Breast epithelium (tissue), 4 donors: ENCODE results near the gene ZHX3. TPM values are rescaled to one million over a fixed set of nuclear protein-coding genes. Genes with fewer than 3 reads are reported as not detected.
A peak's percentile ranks its signal among the peaks of the same experiment; 100 is the strongest.

ENCODE experiments used
- DNase-seq, 2 donors: peaks; one replicate each; pipeline ENCODE4 v3.0.0-alpha.2; 2019; ENCODE audit warnings: low spot score in 2 of 2
- H3K27ac ChIP-seq, 2 donors: fragments of 200-600 bp; sonication (generic) in 1 of 2; one replicate each; pipeline ENCODE4 v1.5.1; 2016 to 2019; ENCODE audit warnings: mild to moderate bottlenecking in 1 of 2
- H3K27me3 ChIP-seq, 2 donors: fragments of 200-600 bp; sonication (generic) in 1 of 2; one replicate each; pipeline versions ENCODE4 v1.5.1 to v1.6.0; 2017 to 2019; ENCODE audit warnings: control low read depth in 1 of 2, mild to moderate bottlenecking in 1 of 2
- H3K36me3 ChIP-seq: fragments of 200-600 bp; one replicate; pipeline ENCODE4 v1.5.1; 2019
- H3K4me1 ChIP-seq, 2 donors: fragments of 200-600 bp; sonication (generic); one replicate each; pipeline ENCODE4 v1.5.1; 2016 to 2019; ENCODE audit warnings: control low read depth in 1 of 2
- H3K4me3 ChIP-seq, 3 donors: fragments of 200-600 bp; sonication (generic); 1 replicate in 2 of 3; 2 replicates in 1 of 3; pipeline ENCODE4 v1.5.1; 2016 to 2019; ENCODE audit warnings: mild to moderate bottlenecking in 3 of 3, moderate library complexity in 2 of 3
- H3K9me3 ChIP-seq, 2 donors: fragments of 200-600 bp; sonication (generic) in 1 of 2; one replicate each; pipeline ENCODE4 v1.5.1; 2016 to 2019; ENCODE audit warnings: control low read depth in 1 of 2
- POLR2A ChIP-seq: fragments of 450-650 bp; IDR thresholded peaks from one replicate; pipeline ENCODE4 v1.6.1; 2016; ENCODE audit warnings: antibody characterized with exemption, mild to moderate bottlenecking, moderate library complexity
- POLR2AphosphoS5 ChIP-seq, 3 donors: sonication (generic); formaldehyde crosslinking; IDR thresholded peaks; one replicate each; pipeline ENCODE4 v1.6.1; 2017; ENCODE audit warnings: antibody characterized with exemption in 3 of 3
- intact Hi-C: fragments of 100-400 bp; cut with DNase I; formaldehyde crosslinking; loops from one replicate; pipeline ENCODE4 v1.15.1; 2023; ENCODE audit warnings: low total_unique reads
- total RNA-seq, 3 donors: library from RNA; depleted of rRNA; stranded (reverse); fragments of >200 nt; gene quantifications; one replicate each; pipeline ENCODE4 v1.1.0, GENCODE V29; 2016
- TF ChIP-seq, protein P1 (sequence below), 3 donors: fragments of 450-650 bp; IDR thresholded peaks; one replicate each; pipeline ENCODE4 v1.5.1; 2016 to 2017; ENCODE audit warnings: antibody characterized with exemption in 3 of 3, mild to moderate bottlenecking in 3 of 3, moderate library complexity in 3 of 3

Gene ZHX3
- total RNA-seq, 3 donors from 2014 or later, result 34.4 to 35.7 (median 34.6) TPM

DNA sequence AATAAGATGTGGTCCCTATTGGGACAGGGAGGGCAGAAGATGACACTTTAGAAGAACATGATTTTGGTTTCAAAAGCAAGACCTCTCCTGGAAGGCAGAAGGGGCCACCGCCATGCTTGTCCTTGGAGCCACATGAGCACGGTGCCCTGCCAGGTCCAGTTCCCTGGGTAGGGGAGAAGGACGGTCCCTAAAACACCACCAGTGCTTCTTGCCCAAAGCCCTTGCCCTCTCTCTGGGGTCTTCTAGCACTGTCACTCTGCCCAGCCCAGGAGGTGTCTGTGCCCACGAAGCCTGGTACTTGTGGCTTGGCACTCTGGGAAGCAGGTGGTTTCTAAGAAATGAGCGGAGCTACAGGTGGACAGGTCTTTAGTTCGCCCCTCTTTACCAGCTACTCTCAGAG, 134.1 kb downstream of the ZHX3 start:
- DNase-seq, result no peak
- intact Hi-C loops, result no loop called here
- peaks cover 0 to 3% of the 10 kb centered on the region in 2 donors for H3K4me1 ChIP-seq
- peak overlapping the region in 1 of 2 donors; percentile 17 for H3K27ac ChIP-seq
- no peaks in the 10 kb centered on the region for H3K9me3 ChIP-seq
- TF ChIP-seq POLR2AphosphoS5 (IDR thresholded peaks at IDR 0.05) (no peak), POLR2A (no peak)
- TF ChIP-seq, protein P1, sequence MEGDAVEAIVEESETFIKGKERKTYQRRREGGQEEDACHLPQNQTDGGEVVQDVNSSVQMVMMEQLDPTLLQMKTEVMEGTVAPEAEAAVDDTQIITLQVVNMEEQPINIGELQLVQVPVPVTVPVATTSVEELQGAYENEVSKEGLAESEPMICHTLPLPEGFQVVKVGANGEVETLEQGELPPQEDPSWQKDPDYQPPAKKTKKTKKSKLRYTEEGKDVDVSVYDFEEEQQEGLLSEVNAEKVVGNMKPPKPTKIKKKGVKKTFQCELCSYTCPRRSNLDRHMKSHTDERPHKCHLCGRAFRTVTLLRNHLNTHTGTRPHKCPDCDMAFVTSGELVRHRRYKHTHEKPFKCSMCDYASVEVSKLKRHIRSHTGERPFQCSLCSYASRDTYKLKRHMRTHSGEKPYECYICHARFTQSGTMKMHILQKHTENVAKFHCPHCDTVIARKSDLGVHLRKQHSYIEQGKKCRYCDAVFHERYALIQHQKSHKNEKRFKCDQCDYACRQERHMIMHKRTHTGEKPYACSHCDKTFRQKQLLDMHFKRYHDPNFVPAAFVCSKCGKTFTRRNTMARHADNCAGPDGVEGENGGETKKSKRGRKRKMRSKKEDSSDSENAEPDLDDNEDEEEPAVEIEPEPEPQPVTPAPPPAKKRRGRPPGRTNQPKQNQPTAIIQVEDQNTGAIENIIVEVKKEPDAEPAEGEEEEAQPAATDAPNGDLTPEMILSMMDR (IDR thresholded peaks at IDR 0.05), result no peak
- H3K4me3 ChIP-seq, result no peak overlapping the region
- H3K27me3 ChIP-seq, result no peaks in the 10 kb centered on the region
- no peaks in the 10 kb centered on the region for H3K36me3 ChIP-seq

DNA sequence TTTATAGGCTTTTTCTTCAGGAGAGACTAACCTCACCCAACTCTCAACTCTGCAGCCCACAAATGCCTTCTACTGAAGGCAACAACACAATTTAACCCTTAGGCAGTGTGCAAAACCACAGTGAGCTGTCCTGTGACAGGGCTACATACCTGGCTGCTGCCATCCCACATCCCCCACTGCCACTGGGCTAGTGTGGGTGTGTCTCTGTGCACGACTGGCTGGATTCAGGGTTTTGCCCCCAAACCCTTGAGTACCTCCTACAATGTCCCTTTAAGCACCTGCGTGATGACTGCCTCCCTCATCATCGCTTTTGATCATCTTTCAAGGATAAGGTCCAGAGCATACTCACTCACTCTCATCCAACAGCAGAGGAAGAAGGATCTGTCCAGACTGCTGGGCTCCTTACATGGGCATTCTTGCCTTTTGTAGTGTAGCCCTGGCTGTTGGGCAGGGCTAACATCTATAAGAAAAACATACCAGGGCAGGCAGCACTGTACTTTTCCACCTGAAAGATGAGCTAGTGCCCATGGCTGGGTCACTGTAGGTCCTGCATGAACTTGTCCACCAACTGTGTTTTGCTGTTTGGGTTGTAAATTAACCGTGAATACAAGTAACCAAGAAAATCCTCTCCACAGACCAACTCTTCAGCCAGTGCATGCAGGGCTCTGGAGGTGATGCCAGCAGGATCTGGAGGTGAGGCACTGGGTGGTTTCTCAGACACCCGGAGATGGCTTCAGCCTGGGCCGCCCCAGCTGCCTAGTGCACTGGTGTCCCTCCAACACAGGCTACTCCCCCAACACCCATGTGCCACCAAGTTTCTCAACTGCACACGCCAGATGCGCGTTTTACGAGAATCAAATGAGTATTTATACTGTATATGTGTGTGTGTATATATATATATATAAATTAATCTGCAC, 135.0 kb downstream of the ZHX3 start:
- Histone ChIP-seq H3K36me3 (no peaks in the 10 kb centered on the region), H3K27me3 (no peaks in the 10 kb centered on the region), H3K4me1 (peaks cover 0 to 3% of the 10 kb centered on the region in 2 donors), H3K9me3 (no peaks in the 10 kb centered on the region), H3K4me3 (no peak overlapping the region), H3K27ac (peak overlapping the region; percentile 17 to 29)
- TF ChIP-seq, protein P1 (IDR thresholded peaks at IDR 0.05), result no peak
- no peak for TF ChIP-seq POLR2A
- no peak for TF ChIP-seq POLR2AphosphoS5 (IDR thresholded peaks at IDR 0.05)
- peak in 1 of 2 donors; percentile 19 for DNase-seq
- intact Hi-C loops, result no loop called here

DNA sequence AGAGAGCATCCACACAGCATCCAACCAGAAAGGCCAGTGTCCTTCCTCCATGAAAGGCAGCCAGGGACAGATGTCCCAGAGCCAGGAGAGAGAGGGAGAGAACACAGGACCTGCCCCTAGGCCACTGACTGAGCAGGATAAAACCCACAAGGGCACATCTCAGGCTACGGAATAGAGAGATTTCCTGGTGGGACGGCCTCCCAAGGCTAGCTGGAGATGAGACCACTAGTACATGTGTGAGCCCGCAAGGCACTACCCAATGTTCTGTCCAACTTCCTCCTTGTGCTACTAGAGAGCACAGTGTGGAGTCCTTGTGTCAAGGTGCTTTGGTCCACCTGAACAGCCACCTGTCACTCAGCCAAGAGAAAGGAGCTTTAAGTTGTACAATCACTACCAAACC, 136.0 kb downstream of the ZHX3 start:
- H3K4me3 ChIP-seq, result no peak overlapping the region
- H3K9me3 ChIP-seq, result no peaks in the 10 kb centered on the region
- H3K36me3 ChIP-seq, result no peaks in the 10 kb centered on the region
- peaks cover 0 to 3% of the 10 kb centered on the region in 2 donors for H3K4me1 ChIP-seq
- TF ChIP-seq POLR2A (no peak), POLR2AphosphoS5 (IDR thresholded peaks at IDR 0.05) (no peak)
- TF ChIP-seq, protein P1 (IDR thresholded peaks at IDR 0.05), result no peak
- H3K27me3 ChIP-seq, result no peaks in the 10 kb centered on the region
- H3K27ac ChIP-seq, result peak overlapping the region; percentile 40 to 59
- peak in 1 of 2 donors; percentile 18 for DNase-seq
- intact Hi-C loops, result no loop called here

DNA sequence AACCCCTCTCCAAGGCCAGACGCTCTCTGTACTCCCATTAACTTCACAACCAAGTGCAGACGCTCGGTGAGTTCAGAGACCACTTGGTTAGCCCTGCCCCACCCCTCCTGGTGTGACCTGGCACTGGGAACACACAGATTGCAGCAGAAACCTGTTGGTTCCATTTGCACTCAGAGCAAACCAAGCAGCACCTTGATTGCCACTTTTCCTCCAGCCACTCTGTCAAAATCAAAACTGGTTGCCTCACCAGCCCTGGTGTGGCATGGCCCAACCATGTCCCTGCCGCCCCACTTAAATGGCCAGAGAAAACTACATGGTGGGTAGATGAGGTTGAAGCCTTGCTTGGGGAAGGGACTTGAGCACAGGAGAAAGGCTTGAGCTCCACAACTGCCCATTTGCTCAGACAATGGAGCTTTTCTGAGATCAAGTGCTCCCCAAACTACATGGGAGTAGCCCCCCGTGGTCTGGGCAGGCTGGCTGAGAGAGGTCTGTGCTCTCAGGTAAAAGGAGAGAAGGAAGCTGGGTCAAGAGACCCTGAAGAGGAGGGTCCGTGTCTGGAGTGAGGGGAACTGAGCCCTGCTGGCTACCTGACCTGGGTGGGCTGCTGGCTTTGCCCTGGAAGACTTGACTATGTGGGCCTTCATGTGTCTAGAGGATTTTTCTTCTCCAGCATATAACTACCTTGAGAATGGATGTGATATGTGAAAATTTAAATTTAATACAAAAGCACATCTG, 136.8 kb downstream of the ZHX3 start:
- Histone ChIP-seq H3K27ac (peak overlapping the region; percentile 44 to 73), H3K9me3 (no peaks in the 10 kb centered on the region), H3K27me3 (no peaks in the 10 kb centered on the region), H3K4me3 (no peak overlapping the region), H3K4me1 (peaks cover 0 to 3% of the 10 kb centered on the region in 2 donors), H3K36me3 (no peaks in the 10 kb centered on the region)
- no peak for TF ChIP-seq POLR2A
- TF ChIP-seq, protein P1 (IDR thresholded peaks at IDR 0.05), result no peak
- no peak for TF ChIP-seq POLR2AphosphoS5 (IDR thresholded peaks at IDR 0.05)
- intact Hi-C loops, result no loop called here
- peak; percentile 13 to 33 for DNase-seq
